ENCODE results near the gene VAV2.

Gene VAV2

GRCh38 chr9:133875131-133875530 lies 117.0 kb downstream of the VAV2 start:
- DNase-seq (ENCODE audit: low spot score) = no peak

- no peak for DNase-seq (ENCODE audit: low spot score)
Measured at GRCh38 chr9:133874659-133875058, 117.5 kb downstream of the VAV2 start.

- no peak for DNase-seq (ENCODE audit: low spot score)
Measured at GRCh38 chr9:133874060-133874657, 118.0 kb downstream of the VAV2 start.

DNA sequence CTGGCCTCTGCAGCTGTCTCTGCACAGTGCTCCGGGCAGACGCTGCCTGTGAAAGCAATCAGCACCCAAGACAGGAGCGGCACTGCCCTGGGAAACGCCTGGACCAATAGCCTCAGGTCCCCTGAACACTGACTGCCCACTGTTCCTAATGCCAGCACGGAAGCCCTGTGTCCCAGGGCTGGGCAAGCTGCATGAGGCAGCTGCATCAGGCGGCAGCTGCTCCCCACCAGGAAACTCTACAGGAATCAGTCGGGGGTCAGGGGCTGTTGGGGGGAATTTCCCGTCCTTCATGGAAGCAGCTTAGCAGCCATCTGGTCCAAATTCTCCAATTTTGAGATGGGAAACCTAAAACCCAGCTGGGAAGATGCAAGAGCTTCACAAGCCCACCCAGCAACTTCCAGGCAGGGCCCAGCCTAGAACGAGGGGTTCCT lies 118.6 kb downstream of the VAV2 start:
- DNase-seq (ENCODE audit: low spot score) = peak; percentile 43

- no peak for DNase-seq (ENCODE audit: low spot score)
Measured at GRCh38 chr9:133873009-133873408, 119.1 kb downstream of the VAV2 start.

GRCh38 chr9:133870598-133871595 lies 121.2 kb downstream of the VAV2 start:
- no peak for DNase-seq (ENCODE audit: low spot score)

GRCh38 chr9:133869674-133870405 lies 122.3 kb downstream of the VAV2 start:
- DNase-seq (ENCODE audit: low spot score) = no peak

- no peak for DNase-seq (ENCODE audit: low spot score)
Measured at GRCh38 chr9:133868203-133868602, 123.9 kb downstream of the VAV2 start.

GRCh38 chr9:133866946-133867345 lies 125.2 kb downstream of the VAV2 start:
- no peak for DNase-seq (ENCODE audit: low spot score)

- no peak for DNase-seq (ENCODE audit: low spot score)
Measured at GRCh38 chr9:133864011-133864410, 128.1 kb downstream of the VAV2 start.

DNA sequence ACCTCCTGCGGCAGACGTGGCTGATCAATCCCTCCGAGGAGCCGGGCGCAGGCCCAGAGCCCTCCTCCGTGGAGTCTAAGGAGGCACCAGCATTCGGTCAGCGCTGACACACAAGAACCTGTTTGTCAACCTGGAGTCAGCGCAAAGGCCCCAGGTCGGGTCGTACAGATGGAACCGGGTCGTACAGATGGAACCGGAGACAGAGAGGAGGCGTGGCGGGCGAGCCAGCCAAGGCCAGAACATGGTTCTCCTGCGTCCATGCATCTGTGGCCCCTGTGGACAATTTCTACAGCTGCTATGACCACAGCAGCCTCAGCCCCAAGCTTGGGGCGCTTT lies 128.9 kb downstream of the VAV2 start:
- DNase-seq (ENCODE audit: low spot score) = no peak

DNA sequence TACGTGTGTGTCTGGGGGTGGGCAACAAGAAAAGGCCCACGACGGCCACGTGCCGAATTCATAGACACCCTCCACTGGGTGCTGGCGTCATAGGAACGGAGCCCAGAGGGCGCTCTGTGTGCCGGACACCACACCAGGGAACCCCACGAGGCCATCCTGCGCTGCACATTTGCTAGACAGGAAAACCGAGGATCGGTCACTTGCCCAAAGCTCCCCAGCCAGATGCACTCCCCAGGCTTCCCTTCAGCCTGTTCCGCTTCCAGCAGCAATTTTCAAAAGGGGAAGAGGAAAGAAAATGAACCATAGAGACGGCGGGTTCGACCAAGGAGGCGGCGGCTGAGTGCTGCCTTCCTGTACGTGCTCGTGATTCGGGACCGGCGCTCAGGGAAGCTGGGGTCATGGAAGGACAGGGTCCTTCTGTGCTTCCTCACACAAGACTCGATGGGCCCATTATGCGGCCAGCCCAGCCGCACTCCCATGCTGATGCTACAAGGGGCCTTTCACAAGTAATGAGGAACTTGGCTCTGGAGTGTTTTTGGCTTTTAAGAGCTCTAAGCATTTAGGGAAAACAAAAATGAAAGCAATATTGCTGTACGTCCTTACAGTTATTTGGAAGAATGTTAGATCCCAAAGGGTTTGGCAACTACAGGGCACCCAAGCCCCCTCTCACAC lies 129.4 kb downstream of the VAV2 start:
- peak; percentile 67 for DNase-seq (ENCODE audit: low spot score)

- no peak for DNase-seq (ENCODE audit: low spot score)
Measured at GRCh38 chr9:133861692-133862091, 130.4 kb downstream of the VAV2 start.

DNA sequence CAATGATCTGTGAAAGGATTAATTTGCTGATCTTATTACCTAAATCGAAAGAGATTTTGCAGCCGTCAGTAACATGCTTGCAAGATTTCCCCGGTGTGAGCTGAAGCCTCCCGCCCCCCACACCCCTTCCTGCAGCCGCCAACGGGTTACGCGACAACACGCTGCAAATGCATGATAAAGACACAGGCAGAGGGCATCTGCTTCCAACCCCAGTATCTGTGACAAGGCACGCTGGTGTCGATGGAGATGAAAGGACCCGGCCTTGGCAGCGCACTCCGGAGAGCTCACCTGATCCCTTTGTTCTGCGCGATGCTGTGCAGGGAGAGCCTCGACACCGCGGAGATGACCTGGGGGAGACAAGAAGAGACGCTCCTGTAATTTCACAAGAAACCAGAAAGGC lies 131.0 kb downstream of the VAV2 start:
- no peak for DNase-seq (ENCODE audit: low spot score)

DNA sequence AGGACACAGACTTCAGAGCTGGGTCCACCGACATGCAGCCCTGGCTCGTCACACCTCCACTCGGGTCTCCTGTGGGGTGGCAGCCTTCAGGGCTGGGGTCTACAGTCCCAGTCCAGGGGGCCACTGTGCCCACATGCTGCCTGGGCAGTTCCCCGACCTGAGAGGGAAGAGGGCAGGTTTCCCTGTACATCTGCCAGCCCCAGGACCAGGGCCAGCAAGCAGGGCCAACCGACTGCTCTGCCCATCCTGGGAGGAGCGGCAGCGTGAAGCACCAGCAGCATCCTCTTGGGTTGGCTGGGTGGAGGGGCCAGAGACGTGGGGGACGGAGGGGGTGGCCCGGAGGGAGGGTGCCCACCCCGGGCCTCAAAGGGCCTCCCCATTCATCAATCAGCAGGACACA lies 133.4 kb downstream of the VAV2 start:
- no peak for DNase-seq (ENCODE audit: low spot score)

GRCh38 chr9:133857639-133858038 lies 134.5 kb downstream of the VAV2 start:
- no peak for DNase-seq (ENCODE audit: low spot score)

GRCh38 chr9:133856798-133857197 lies 135.3 kb downstream of the VAV2 start:
- no peak for DNase-seq (ENCODE audit: low spot score)

DNA sequence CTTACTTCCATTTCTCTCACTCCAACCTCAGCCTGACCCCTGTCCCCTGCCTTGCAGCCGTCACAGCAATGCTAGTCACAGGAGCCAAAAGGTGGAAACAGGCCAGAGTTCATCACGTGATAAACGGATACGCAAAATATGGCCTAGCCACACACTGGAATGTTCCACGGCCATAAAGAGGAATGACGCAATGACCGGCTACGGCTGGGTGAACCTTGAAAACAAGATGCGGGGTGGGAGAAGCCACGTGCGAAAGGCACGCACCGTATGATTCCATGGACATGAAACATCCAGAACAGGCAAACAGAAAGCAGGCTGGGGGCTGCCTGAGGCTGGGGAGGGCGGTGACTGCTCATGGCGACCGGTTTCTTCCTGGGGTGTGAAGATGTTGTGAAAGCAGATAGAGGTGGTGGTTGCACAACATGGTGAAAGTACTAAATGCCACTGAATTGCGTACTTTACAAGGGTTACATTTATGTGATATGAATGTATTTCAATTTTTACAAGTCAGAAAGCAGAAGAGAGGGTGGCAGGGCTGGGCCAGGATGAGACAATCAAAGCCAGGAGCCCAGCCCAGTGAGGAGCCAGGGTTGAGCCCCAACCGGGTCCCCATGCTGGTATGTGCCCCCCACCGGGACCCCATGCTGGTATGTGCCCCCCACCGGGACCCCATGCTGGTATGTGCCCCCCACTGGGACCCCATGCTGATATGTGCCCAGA lies 136.2 kb downstream of the VAV2 start:
- no peak for DNase-seq (ENCODE audit: low spot score)

DNA sequence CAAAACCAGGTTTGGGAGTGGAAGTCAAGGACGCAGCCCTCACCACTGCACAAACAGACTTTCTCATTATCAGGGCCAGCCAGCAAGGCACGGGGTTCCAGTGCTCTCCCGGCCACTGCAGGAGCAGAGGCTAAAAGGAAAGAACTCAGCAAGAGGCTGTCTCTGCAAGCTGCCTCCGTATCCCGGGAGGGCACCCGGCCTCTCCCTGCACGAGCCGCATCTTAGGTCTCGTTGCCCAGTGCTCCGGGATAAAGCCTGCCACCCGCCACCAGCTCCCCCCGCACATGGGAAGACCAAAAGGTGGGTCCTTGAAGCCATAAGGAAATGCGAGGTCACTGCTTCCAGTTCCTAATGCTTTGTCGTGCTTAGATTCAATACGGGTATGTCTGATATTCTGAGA lies 136.8 kb downstream of the VAV2 start:
- no peak for DNase-seq (ENCODE audit: low spot score)

DNA sequence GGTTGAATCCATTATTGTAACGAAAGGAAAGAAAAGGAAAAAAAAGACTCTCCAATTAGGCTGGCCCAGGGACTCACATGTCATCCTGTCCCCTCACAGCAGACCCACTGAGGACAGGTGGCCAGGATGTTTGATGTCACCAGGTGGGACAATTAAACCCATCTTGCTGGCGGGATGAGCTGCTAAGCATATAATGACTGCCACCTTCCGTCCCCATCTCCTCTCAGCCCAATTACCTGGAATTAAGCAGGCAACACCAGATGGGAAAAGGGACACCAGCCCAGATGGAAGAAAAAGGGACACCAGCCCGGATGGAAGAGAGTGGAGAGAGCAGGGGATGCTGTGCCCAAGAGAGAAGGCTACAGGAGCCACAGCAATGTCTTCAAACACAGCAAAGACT lies 137.4 kb downstream of the VAV2 start:
- no peak for DNase-seq (ENCODE audit: low spot score)

DNA sequence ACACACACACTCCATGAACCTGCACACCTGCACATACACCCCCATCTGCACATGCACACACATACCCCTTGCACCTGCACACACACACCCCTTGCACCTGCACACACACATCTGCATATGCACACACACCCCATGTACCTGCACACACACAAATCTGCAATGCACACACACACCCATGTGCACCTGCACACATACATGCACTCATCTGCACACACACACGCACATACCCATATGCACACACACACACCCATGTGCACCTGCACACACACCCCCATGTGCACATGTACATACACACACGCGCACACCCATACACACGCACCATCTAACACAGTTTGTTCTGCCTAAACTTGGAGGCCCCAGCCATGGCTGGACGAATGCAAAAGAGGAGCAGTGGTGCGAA lies 138.1 kb downstream of the VAV2 start:
- DNase-seq (ENCODE audit: low spot score) = no peak

DNA sequence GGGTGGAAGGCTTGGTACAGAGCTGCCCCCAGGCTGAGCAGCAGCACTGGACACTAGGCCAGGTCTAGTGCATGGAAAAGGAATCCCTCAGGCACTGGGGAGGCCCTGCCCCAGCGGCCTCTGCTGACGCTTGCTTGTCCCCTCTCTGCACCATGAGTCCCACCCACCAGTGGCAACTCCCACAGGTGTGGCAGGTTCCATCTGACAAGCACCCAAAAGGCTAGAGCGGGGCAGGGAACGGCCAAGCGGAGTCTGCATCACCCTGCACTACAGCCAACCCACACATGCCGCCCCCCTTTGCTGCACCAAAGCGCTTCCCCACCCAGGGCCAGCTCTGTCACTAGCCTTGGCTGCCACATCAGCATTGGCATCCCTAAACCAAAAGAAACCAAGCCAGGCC lies 138.8 kb downstream of the VAV2 start:
- no peak for DNase-seq (ENCODE audit: low spot score)
